22Rv1 (cell line): ENCODE results near the gene WWTR1.

Experiments
- CTCF ChIP-seq: fragments of 450-650 bp; IDR thresholded peaks from 2 replicates; pipeline ENCODE4 v1.5.1; 2017; ENCODE audit warnings: mild to moderate bottlenecking
- ZFX ChIP-seq: fragments of 450-650 bp; IDR thresholded peaks from 2 replicates; pipeline ENCODE4 v1.6.1; 2017; ENCODE audit warnings: antibody characterized with exemption, borderline replicate concordance

GRCh38 chr3:149468504-149469212 lies 189.2 kb downstream of the WWTR1 start:
- TF ChIP-seq CTCF (no peak), ZFX (no peak)
